Astrocyte (in vitro differentiated cells and primary cell): Measurements from ENCODE around the gene TENT4A. TPM values are rescaled to one million over a fixed set of nuclear protein-coding genes. Genes with fewer than 3 reads are reported as not detected.

Experiments
- DNase-seq: peaks from one replicate; pipeline ENCODE4 v3.0.0-alpha.2; 2010; ENCODE audit warnings: low read depth
- FAIRE-seq: peaks from 2 replicates; lab custom pipeline; 2011; peaks lifted over from hg19 to GRCh38; lab: Jason Lieb, UNC
- H2AFZ ChIP-seq: 2 replicates; pipeline ENCODE4 v1.6.0; 2012; ENCODE audit warnings: low read depth, low read length, inconsistent platforms
- H3K27ac ChIP-seq: 2 replicates; pipeline ENCODE4 v1.5.1; 2011; ENCODE audit warnings: low read depth, low read length, inconsistent platforms
- H3K27me3 ChIP-seq: 2 replicates; pipeline ENCODE4 v1.6.0; 2011; ENCODE audit warnings: low read length, inconsistent platforms; ENCODE audit not compliant: insufficient read depth
- H3K36me3 ChIP-seq: 2 replicates; pipeline ENCODE4 v1.5.1; 2011; ENCODE audit warnings: low read length, inconsistent platforms; ENCODE audit not compliant: insufficient read depth
- H3K4me1 ChIP-seq: 2 replicates; pipeline ENCODE4 v1.5.1; 2011; ENCODE audit warnings: low read length, inconsistent platforms; ENCODE audit not compliant: insufficient read depth
- H3K4me2 ChIP-seq: 2 replicates; pipeline ENCODE4 v1.6.0; 2012; ENCODE audit warnings: low read length, inconsistent platforms
- H3K4me3 ChIP-seq: 2 replicates; pipeline ENCODE4 v1.5.1; 2011; ENCODE audit warnings: low read depth, mild to moderate bottlenecking, low read length, inconsistent platforms; ENCODE audit not compliant: insufficient read depth
- H3K79me2 ChIP-seq: 2 replicates; pipeline ENCODE4 v1.6.0; 2012; ENCODE audit warnings: mild to moderate bottlenecking, low read length, inconsistent platforms; ENCODE audit not compliant: insufficient read depth
- H3K9ac ChIP-seq: 2 replicates; pipeline ENCODE4 v1.6.0; 2012; ENCODE audit warnings: mild to moderate bottlenecking, low read length, inconsistent platforms
- H3K9me3 ChIP-seq: 2 replicates; pipeline ENCODE4 v1.5.1; 2012; ENCODE audit warnings: low read depth, mild to moderate bottlenecking, low read length, inconsistent platforms; ENCODE audit not compliant: insufficient read depth
- H4K20me1 ChIP-seq: 2 replicates; pipeline ENCODE4 v1.6.0; 2012; ENCODE audit warnings: low read length, inconsistent platforms; ENCODE audit not compliant: insufficient read depth
- H3K27ac Mint-ChIP-seq: one replicate; pipeline ENCODE4 v1.8.0; 2021; ENCODE audit warnings: mild to moderate bottlenecking, mixed read lengths; ENCODE audit not compliant: unreplicated experiment
- H3K27me3 Mint-ChIP-seq: one replicate; pipeline ENCODE4 v1.8.0; 2021; ENCODE audit warnings: low read depth, mixed read lengths; ENCODE audit not compliant: unreplicated experiment
- H3K36me3 Mint-ChIP-seq: one replicate; pipeline ENCODE4 v1.8.0; 2021; ENCODE audit warnings: low read depth, mixed read lengths; ENCODE audit not compliant: unreplicated experiment
- H3K4me1 Mint-ChIP-seq: one replicate; pipeline ENCODE4 v1.8.0; 2021; ENCODE audit warnings: low read depth, mixed read lengths; ENCODE audit not compliant: unreplicated experiment
- H3K4me3 Mint-ChIP-seq: one replicate; pipeline ENCODE4 v1.8.0; 2021; ENCODE audit warnings: mild to moderate bottlenecking, moderate library complexity, mixed read lengths; ENCODE audit not compliant: unreplicated experiment
- H3K9me3 Mint-ChIP-seq: one replicate; pipeline ENCODE4 v1.8.0; 2021; ENCODE audit warnings: mild to moderate bottlenecking, mixed read lengths; ENCODE audit not compliant: unreplicated experiment
- EZH2 ChIP-seq: IDR thresholded peaks from 2 replicates; pipeline ENCODE4 v1.6.1; 2012; ENCODE audit warnings: mild to moderate bottlenecking, low read length, inconsistent platforms; ENCODE audit not compliant: insufficient read depth
- total RNA-seq: library from RNA; stranded (reverse); gene quantifications from 2 replicates; pipeline ENCODE4 v1.2.1, GENCODE V29; 2021
- TF ChIP-seq, protein P1 (sequence below): IDR thresholded peaks from 2 replicates; pipeline ENCODE4 v1.5.1; 2011; ENCODE audit warnings: low read depth, mild to moderate bottlenecking, inconsistent platforms, low read length, moderate library complexity; ENCODE audit not compliant: insufficient read depth

The TENT4A gene
- total RNA-seq, 1 donor from 2014 or later = 18.8 TPM

DNA sequence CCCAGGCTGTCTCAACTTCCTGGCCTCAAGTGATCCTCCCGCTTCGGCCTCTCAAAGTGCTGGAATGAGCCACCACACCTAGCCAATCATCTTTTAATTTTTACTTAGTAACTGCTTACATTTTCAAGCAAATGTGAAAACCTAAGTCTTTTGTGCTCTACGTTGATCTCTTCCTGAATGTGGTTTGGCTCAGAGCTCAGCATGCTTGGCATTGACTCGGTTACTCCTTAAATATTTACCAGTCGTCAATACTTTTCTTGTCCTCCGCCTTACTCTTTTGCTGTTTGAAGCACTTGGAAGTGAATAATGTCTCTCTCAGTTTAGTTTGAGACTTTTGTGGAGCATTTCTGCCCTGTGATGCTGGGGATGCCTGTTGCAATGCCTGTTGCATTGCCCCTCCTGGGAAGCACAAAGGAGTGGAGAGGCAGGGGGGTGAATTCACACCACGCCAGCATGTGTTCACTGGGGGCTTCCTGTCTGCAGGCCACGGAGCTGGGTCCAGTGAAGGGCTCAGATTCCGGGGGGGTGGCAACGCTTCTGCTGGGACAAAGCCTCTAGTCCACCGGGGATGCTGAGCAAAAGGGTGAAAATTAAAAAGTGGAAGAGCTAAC lies 13.1 kb upstream of the TENT4A start:
- Mint-ChIP-seq H3K36me3 (no peaks in the 10 kb centered on the region), H3K4me3 (no peak overlapping the region), H3K27ac (no peak overlapping the region), H3K4me1 (peaks cover 23% of the 10 kb centered on the region), H3K27me3 (no peaks in the 10 kb centered on the region), H3K9me3 (peaks cover 2% of the 10 kb centered on the region)
- H2AFZ ChIP-seq = no peak overlapping the region
- H3K4me3 ChIP-seq = no peak overlapping the region
- peaks cover 29% of the 10 kb centered on the region for H3K4me1 ChIP-seq
- no peak overlapping the region for H3K27ac ChIP-seq
- no peak for TF ChIP-seq EZH2
- TF ChIP-seq, protein P1, sequence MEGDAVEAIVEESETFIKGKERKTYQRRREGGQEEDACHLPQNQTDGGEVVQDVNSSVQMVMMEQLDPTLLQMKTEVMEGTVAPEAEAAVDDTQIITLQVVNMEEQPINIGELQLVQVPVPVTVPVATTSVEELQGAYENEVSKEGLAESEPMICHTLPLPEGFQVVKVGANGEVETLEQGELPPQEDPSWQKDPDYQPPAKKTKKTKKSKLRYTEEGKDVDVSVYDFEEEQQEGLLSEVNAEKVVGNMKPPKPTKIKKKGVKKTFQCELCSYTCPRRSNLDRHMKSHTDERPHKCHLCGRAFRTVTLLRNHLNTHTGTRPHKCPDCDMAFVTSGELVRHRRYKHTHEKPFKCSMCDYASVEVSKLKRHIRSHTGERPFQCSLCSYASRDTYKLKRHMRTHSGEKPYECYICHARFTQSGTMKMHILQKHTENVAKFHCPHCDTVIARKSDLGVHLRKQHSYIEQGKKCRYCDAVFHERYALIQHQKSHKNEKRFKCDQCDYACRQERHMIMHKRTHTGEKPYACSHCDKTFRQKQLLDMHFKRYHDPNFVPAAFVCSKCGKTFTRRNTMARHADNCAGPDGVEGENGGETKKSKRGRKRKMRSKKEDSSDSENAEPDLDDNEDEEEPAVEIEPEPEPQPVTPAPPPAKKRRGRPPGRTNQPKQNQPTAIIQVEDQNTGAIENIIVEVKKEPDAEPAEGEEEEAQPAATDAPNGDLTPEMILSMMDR = no peak
- no peaks in the 10 kb centered on the region for H3K79me2 ChIP-seq
- no peaks in the 10 kb centered on the region for H3K9me3 ChIP-seq
- DNase-seq = peak; percentile 53
- H3K36me3 ChIP-seq = no peaks in the 10 kb centered on the region
- H4K20me1 ChIP-seq = no peaks in the 10 kb centered on the region
- no peak overlapping the region for H3K4me2 ChIP-seq
- no peak overlapping the region for H3K9ac ChIP-seq
- no peaks in the 10 kb centered on the region for H3K27me3 ChIP-seq
- no peak for FAIRE-seq

DNA sequence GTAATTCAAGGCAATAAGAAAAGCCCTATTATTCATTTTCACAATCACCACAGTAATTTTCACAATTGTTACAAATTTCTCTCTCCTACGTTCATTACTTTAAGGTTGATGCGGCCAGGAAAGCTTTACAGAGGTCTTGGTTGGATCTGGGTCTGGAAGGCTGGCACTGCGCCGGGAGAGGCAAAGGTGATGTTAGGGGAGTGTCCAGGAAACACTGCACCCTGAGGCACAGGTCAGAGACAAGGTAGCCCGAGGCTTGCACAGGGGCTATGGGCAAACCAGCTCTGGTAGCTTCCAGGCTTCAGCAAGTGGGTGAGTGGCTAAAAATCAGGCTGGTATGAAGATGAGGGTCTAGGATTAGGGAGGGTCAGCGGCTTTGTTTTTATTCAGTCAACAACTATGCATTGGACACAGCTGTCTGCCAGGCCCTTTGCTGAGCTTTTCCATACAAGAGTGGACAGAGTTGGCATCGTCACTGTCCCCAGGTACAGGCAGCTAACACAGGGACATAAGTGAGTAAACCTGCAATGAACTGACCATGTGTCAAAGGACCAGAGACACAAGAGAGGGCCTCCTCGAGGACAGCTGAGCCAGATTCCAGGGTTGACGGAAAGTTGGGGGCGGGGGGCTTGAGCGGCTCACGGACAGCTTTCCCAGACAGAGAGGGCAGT lies 12.4 kb upstream of the TENT4A start:
- Histone ChIP-seq H3K9me3 (no peaks in the 10 kb centered on the region), H3K27ac (no peak overlapping the region), H3K9ac (no peak overlapping the region), H3K4me3 (no peak overlapping the region), H3K36me3 (no peaks in the 10 kb centered on the region), H4K20me1 (no peaks in the 10 kb centered on the region), H3K79me2 (no peaks in the 10 kb centered on the region), H2AFZ (no peak overlapping the region), H3K4me2 (peak overlapping the region; percentile 37), H3K4me1 (peaks cover 33% of the 10 kb centered on the region), H3K27me3 (no peaks in the 10 kb centered on the region)
- DNase-seq (no peak), FAIRE-seq (no peak)
- H3K27me3 Mint-ChIP-seq = no peaks in the 10 kb centered on the region
- no peaks in the 10 kb centered on the region for H3K36me3 Mint-ChIP-seq
- H3K9me3 Mint-ChIP-seq = peaks cover 2% of the 10 kb centered on the region
- no peak overlapping the region for H3K27ac Mint-ChIP-seq
- TF ChIP-seq, protein P1 = no peak
- TF ChIP-seq EZH2 = no peak
- H3K4me1 Mint-ChIP-seq = peaks cover 26% of the 10 kb centered on the region
- no peak overlapping the region for H3K4me3 Mint-ChIP-seq

DNA sequence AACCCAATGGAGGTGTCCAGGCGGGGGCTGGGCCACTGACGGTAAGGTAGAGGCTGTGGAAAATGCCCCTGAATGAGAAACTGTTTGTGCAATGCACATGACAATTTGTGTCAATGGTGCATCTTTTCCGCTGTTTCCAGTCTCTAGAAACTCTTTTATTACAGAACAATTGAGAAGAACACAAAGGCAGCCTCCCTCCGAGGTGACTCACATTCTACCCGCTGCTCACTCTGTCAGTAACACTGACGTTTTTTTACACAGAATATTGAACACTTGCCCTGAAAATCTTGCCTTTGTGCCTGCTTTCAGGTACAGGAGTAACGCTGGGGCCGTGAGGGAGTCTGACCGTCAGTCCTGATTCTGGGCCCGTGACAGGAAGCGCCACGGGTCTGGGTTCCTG lies 11.7 kb upstream of the TENT4A start:
- Histone ChIP-seq H3K27ac (no peak overlapping the region), H3K9me3 (no peaks in the 10 kb centered on the region), H3K4me3 (no peak overlapping the region), H3K36me3 (no peaks in the 10 kb centered on the region), H2AFZ (peak overlapping the region; percentile 20), H3K9ac (no peak overlapping the region), H3K4me2 (peak overlapping the region; percentile 37), H3K79me2 (no peaks in the 10 kb centered on the region), H4K20me1 (no peaks in the 10 kb centered on the region), H3K27me3 (no peaks in the 10 kb centered on the region), H3K4me1 (peaks cover 33% of the 10 kb centered on the region)
- Mint-ChIP-seq H3K4me3 (no peak overlapping the region), H3K27me3 (no peaks in the 10 kb centered on the region), H3K36me3 (no peaks in the 10 kb centered on the region), H3K27ac (no peak overlapping the region), H3K9me3 (peaks cover 2% of the 10 kb centered on the region), H3K4me1 (peaks cover 26% of the 10 kb centered on the region)
- no peak for FAIRE-seq
- TF ChIP-seq EZH2 = no peak
- TF ChIP-seq, protein P1 = no peak
- DNase-seq = no peak
